ENCODE results near the gene LEUTX.

LEUTX gene

DNA sequence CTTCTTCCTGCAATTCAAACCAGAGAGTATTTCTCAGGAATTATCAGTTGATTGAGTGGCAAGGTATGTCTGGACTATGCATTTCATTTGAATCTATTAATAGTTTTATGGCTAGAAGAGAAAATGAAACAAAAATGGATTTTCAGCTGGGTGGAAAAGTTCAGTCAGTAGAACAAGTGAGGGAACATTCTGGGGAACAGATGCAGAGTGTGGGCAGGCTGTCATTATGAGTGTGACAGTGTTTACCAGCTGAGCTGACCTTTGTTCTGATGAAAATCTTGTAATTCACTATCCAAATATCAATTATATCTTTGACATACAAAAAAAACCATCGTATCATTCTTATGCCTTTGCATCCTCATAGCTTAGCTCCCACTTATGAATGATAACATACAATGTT, 38.3 kb upstream of the LEUTX start:
- TF ChIP-seq SIN3A (IDR thresholded peaks at IDR 0.05; ENCODE audit: borderline replicate concordance, insufficient read depth, low read length), result no peak
- TF ChIP-seq, protein P1, sequence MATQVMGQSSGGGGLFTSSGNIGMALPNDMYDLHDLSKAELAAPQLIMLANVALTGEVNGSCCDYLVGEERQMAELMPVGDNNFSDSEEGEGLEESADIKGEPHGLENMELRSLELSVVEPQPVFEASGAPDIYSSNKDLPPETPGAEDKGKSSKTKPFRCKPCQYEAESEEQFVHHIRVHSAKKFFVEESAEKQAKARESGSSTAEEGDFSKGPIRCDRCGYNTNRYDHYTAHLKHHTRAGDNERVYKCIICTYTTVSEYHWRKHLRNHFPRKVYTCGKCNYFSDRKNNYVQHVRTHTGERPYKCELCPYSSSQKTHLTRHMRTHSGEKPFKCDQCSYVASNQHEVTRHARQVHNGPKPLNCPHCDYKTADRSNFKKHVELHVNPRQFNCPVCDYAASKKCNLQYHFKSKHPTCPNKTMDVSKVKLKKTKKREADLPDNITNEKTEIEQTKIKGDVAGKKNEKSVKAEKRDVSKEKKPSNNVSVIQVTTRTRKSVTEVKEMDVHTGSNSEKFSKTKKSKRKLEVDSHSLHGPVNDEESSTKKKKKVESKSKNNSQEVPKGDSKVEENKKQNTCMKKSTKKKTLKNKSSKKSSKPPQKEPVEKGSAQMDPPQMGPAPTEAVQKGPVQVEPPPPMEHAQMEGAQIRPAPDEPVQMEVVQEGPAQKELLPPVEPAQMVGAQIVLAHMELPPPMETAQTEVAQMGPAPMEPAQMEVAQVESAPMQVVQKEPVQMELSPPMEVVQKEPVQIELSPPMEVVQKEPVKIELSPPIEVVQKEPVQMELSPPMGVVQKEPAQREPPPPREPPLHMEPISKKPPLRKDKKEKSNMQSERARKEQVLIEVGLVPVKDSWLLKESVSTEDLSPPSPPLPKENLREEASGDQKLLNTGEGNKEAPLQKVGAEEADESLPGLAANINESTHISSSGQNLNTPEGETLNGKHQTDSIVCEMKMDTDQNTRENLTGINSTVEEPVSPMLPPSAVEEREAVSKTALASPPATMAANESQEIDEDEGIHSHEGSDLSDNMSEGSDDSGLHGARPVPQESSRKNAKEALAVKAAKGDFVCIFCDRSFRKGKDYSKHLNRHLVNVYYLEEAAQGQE (IDR thresholded peaks at IDR 0.05; ENCODE audit: insufficient read depth in 1 of 2, low read depth in 2 of 2, low read length in 2 of 2), result no peak
- no peak for TF ChIP-seq POLR2AphosphoS5 (IDR thresholded peaks at IDR 0.05; ENCODE audit: low read depth, low read length)
- no peak for TF ChIP-seq FOXP2 (optimal IDR thresholded peaks at IDR 0.05; ENCODE audit: borderline replicate concordance, extremely low read depth, extremely low read length, insufficient read depth)
- TF ChIP-seq TAF1 (IDR thresholded peaks at IDR 0.05; ENCODE audit: borderline replicate concordance, insufficient read depth, low read length), result no peak

DNA sequence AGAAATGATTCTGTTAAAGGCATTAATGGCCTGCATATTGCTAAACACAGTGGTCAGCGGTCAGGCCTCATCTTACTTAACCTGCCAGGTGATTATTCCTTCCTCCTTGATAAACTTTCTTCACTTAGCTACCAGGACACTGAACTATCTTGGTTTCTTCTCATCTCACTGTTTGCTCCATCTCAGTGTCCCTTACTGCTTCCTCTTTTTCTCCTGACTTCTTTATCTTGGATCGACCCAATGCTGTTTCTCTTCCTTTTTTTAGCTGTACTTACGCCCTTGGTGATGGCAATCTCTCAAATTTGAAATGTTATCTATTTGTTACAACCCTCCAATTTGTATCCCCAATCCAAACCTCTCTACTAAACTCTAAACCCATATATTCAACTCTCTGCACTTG, 33.0 kb upstream of the LEUTX start:
- TF ChIP-seq SIN3A (IDR thresholded peaks at IDR 0.05; ENCODE audit: borderline replicate concordance, insufficient read depth, low read length) (no peak), FOXP2 (optimal IDR thresholded peaks at IDR 0.05; ENCODE audit: borderline replicate concordance, extremely low read depth, extremely low read length, insufficient read depth) (no peak), POLR2AphosphoS5 (IDR thresholded peaks at IDR 0.05; ENCODE audit: low read depth, low read length) (no peak), TAF1 (IDR thresholded peaks at IDR 0.05; ENCODE audit: borderline replicate concordance, insufficient read depth, low read length) (no peak)
- TF ChIP-seq, protein P1 (IDR thresholded peaks at IDR 0.05; ENCODE audit: insufficient read depth in 1 of 2, low read depth in 2 of 2, low read length in 2 of 2), result no peak

DNA sequence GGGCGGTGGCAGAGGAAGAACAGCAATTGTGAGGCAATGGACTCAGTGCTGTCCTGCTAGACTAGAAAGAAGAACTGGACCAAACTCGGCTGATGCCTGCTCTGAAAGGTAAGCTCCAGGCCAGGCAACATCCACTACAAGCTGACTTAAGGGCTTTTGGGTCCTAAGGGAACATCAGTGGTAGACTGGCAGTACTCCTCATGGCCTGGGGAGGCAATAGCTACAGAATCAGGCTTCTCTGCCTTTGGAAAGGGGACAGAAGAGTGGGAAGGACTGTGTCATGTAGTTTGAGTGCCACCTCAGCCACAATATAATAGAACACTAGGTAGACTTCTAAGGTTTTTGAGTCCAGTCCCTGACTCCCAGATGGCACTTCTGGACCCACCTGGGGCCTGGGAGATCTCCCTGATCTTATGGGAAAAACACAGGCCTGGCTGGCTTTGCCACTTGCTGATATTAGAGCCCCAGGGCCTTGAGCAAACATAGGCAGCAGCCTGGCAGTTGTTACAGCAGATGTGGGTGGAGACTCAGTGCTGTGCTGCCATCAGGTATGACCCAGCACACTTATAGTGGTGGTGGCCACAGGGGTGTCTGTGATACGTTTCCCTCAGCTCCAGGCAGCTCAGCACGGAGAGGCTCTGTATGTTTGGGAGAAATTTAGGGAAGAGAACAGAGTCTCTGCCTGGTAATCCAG, 31.7 kb upstream of the LEUTX start:
- TF ChIP-seq, protein P1 (IDR thresholded peaks at IDR 0.05; ENCODE audit: insufficient read depth in 1 of 2, low read depth in 2 of 2, low read length in 2 of 2), result no peak
- TF ChIP-seq POLR2AphosphoS5 (IDR thresholded peaks at IDR 0.05; ENCODE audit: low read depth, low read length), result no peak
- no peak for TF ChIP-seq SIN3A (IDR thresholded peaks at IDR 0.05; ENCODE audit: borderline replicate concordance, insufficient read depth, low read length)
- no peak for TF ChIP-seq FOXP2 (optimal IDR thresholded peaks at IDR 0.05; ENCODE audit: borderline replicate concordance, extremely low read depth, extremely low read length, insufficient read depth)
- no peak for TF ChIP-seq TAF1 (IDR thresholded peaks at IDR 0.05; ENCODE audit: borderline replicate concordance, insufficient read depth, low read length)

DNA sequence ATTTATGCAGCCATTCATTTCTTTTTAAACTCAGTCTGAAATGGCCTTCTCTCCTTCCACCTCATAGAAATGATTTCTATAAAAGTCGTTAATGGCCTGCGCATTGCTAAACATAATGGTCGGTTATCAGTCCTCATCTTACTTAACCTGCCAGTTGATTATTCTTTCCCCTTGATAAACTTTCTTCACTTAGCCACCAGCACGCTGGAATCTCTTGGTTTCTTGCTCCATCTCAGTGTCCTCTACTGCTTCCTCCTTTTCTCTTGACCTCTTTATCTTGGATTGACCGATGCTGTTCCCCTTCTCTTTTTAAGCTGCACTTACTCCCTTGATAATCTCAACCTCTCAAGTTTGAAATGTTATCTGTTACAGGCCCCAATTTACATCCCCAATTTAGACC, 28.7 kb upstream of the LEUTX start:
- TF ChIP-seq TAF1 (IDR thresholded peaks at IDR 0.05; ENCODE audit: borderline replicate concordance, insufficient read depth, low read length) (no peak), FOXP2 (optimal IDR thresholded peaks at IDR 0.05; ENCODE audit: borderline replicate concordance, extremely low read depth, extremely low read length, insufficient read depth) (no peak), POLR2AphosphoS5 (IDR thresholded peaks at IDR 0.05; ENCODE audit: low read depth, low read length) (no peak), SIN3A (IDR thresholded peaks at IDR 0.05; ENCODE audit: borderline replicate concordance, insufficient read depth, low read length) (no peak)
- TF ChIP-seq, protein P1 (IDR thresholded peaks at IDR 0.05; ENCODE audit: insufficient read depth in 1 of 2, low read depth in 2 of 2, low read length in 2 of 2), result no peak
